Measurements from ENCODE around the gene RAD51B.

Gene RAD51B

DNA sequence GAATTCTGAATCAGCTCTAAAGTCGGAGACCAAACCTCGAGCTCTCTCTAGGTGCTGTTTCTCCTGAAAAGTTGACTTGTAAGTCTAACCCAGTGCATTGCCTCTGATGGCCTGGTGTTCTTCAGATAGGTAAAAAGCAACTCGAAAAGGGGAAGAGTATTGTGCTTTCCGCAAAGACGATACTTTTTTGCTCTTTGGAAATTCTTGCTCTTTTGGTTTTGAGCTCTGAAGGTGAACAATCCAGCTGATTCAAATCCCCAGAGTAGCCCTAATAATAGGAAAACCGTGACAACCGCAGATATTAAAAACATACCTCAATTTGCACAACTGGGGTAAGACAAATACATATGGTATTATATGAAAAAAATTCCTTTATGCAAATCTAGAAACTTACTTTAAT, 447.4 kb downstream of the RAD51B start:
- no peak for TF ChIP-seq CTCF (IDR thresholded peaks at IDR 0.05; ENCODE audit: low read length, missing control alignments)
- no peak for DNase-seq (ENCODE audit: low read depth)
- H3K4me3 ChIP-seq (replicated peaks; ENCODE audit: low read depth, low read length), result no peak overlapping the region

- no peak for TF ChIP-seq CTCF (IDR thresholded peaks at IDR 0.05; ENCODE audit: low read length, missing control alignments)
- no peak overlapping the region for H3K4me3 ChIP-seq (replicated peaks; ENCODE audit: low read depth, low read length)
- no peak for DNase-seq (ENCODE audit: low read depth)
These were observed 448.6 kb downstream of the RAD51B start for GRCh38 chr14:68268197-68268596.

- TF ChIP-seq CTCF (IDR thresholded peaks at IDR 0.05; ENCODE audit: low read length, missing control alignments), result no peak
- DNase-seq (ENCODE audit: low read depth), result no peak
- H3K4me3 ChIP-seq (replicated peaks; ENCODE audit: low read depth, low read length), result no peak overlapping the region
These were observed 449.1 kb downstream of the RAD51B start for GRCh38 chr14:68268719-68269118.

DNA sequence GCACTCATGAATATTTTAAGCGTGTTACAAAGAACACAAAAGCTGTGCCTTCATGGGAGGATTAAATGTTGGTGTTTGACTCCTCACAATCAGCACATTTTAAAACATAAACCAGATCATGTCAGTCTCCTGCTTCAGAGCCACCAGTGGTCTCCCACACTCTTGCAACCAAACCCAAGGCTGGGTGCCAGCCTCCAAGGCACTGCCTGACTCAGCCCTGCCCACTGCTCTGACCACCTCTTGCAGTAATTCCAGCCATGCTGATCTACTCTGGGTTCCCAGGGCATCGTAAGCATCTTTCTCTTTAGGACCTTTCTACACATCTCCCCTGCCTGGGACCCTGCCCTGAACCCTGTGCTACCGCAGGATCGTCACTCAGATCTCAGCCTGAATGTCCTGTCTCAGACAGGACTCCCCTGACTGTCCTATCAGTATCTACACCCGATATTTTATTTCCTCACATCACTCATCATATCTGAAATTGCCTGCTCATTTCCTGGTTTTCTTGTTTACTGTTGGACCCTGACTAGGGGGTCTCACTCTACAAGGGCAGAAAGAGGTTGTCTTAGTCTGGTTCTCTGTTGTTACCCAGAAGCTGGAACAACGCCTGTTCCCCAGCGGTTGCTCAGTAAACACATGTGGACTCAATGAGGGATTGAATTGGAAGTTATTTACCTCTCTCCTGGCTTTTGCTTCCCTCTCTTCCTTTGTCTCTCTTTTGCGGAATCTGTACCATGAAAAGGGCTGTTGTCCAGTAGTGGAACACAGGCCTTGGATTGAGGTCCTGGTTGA, 449.8 kb downstream of the RAD51B start:
- TF ChIP-seq CTCF (IDR thresholded peaks at IDR 0.05; ENCODE audit: low read length, missing control alignments), result no peak
- DNase-seq (ENCODE audit: low read depth), result no peak
- no peak overlapping the region for H3K4me3 ChIP-seq (replicated peaks; ENCODE audit: low read depth, low read length)

GRCh38 chr14:68270342-68270741, 450.8 kb downstream of the RAD51B start:
- no peak overlapping the region for H3K4me3 ChIP-seq (replicated peaks; ENCODE audit: low read depth, low read length)
- DNase-seq (ENCODE audit: low read depth), result no peak
- TF ChIP-seq CTCF (IDR thresholded peaks at IDR 0.05; ENCODE audit: low read length, missing control alignments), result no peak

- no peak for TF ChIP-seq CTCF (IDR thresholded peaks at IDR 0.05; ENCODE audit: low read length, missing control alignments)
- DNase-seq (ENCODE audit: low read depth), result no peak
- H3K4me3 ChIP-seq (replicated peaks; ENCODE audit: low read depth, low read length), result no peak overlapping the region
These were observed 452.4 kb downstream of the RAD51B start for GRCh38 chr14:68271913-68272391.

GRCh38 chr14:68273413-68273812, 453.8 kb downstream of the RAD51B start:
- DNase-seq (ENCODE audit: low read depth), result no peak
- H3K4me3 ChIP-seq (replicated peaks; ENCODE audit: low read depth, low read length), result no peak overlapping the region
- no peak for TF ChIP-seq CTCF (IDR thresholded peaks at IDR 0.05; ENCODE audit: low read length, missing control alignments)
